ENCODE measurements around the gene PARVB. TPM values are rescaled to one million over a fixed set of nuclear protein-coding genes. Genes with fewer than 3 reads are reported as not detected.

PARVB gene
- polyA plus RNA-seq, 1 donor (not counting 4 experiments of a cell fraction or from before 2014, with no cell fraction given) = 10.5 TPM

DNA sequence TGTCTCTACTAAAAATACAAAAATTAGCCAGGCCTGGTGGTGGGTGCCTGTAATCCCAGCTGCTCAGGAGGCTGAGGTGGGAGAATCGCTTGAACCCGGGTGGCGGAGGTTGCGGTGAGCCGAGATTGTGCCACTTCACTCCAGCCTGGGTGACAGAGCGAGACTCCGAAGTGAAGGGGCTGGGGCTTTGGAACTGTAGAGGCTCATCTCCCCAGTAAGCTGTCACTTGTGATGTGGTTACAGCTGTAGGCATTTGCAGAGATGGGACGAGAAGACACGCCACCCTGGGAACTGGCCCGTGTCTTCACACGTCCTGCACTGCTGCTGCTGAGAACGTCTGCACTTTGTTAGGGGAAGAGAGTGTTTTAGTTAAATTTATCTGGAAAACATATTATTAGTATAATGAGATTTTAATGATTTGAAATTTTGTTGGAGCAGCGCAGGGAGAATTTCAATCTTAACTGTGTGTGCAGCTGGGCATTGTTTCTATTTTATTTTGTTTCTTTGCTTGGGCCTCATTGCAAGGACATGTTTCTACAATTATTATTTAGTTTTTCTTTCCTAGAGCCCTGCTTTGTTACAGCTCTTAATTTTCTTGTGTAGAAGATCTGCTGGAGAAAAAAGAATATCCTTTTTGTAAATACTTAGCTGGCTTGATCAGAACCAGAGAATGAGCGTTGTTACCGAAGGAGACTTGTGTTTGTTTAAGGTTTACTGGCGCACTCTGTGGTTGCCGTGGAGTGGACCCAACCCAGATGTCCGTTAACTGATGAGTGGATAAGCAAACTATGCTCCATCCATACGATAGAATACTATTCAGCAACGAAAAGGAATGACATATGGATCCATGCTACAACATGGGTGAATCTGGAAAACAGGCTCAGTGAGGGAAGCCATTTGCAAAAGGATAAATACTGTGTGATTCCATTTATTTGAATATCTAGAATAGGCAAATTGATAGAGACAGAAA lies 18.4 kb downstream of the PARVB start:
- TF ChIP-seq CTCF (optimal IDR thresholded peaks at IDR 0.05 in 1 of 3, IDR thresholded peaks at IDR 0.05 in 1 of 3, conservative IDR thresholded peaks at IDR 0.05 in 1 of 3; ENCODE audit: extremely low read depth in 1 of 3, insufficient read depth in 2 of 3, low read length in 3 of 3) (no peak), EZH2 (IDR thresholded peaks at IDR 0.05; ENCODE audit: low read length) (no peak)
- Histone ChIP-seq H3K79me2 (ENCODE audit: control insufficient read depth, insufficient read depth, low read length) (no peaks in the 10 kb centered on the region), H3K27ac (ENCODE audit: control insufficient read depth, insufficient read depth, low read length) (no peak overlapping the region), H3K36me3 (ENCODE audit: control insufficient read depth in 2 of 2, extremely low read depth in 1 of 2, insufficient read depth in 2 of 2, low read length in 2 of 2) (no peaks in the 10 kb centered on the region), H3K9me3 (ENCODE audit: control insufficient read depth, low read depth, low read length) (no peaks in the 10 kb centered on the region), H3K9me1 (ENCODE audit: control insufficient read depth, extremely low read depth, insufficient read depth, low read length) (no peaks in the 10 kb centered on the region), H2AFZ (ENCODE audit: control insufficient read depth, low read length) (no peak overlapping the region), H4K20me1 (ENCODE audit: control insufficient read depth, extremely low read depth, insufficient read depth, low read length) (no peaks in the 10 kb centered on the region), H3K9ac (ENCODE audit: control insufficient read depth, extremely low read depth, insufficient read depth, low read length) (no peak overlapping the region), H3K4me1 (ENCODE audit: control insufficient read depth, extremely low read depth, insufficient read depth, low read length) (peaks cover 7% of the 10 kb centered on the region), H3K4me3 (ENCODE audit: control insufficient read depth in 2 of 3, extremely low read depth in 1 of 3, insufficient read depth in 2 of 3, low read depth in 1 of 3, low read length in 3 of 3) (no peak overlapping the region), H3K27me3 (ENCODE audit: control insufficient read depth, extremely low read depth, insufficient read depth, low read length) (no peaks in the 10 kb centered on the region), H3K4me2 (ENCODE audit: control insufficient read depth, extremely low read depth, insufficient read depth, low read depth, low read length) (no peak overlapping the region)
- FAIRE-seq = no peak
- dilution Hi-C loops (cut with MboI; ENCODE audit: extremely low pct_ligation_motif_present, low sequenced_read_pairs) = no loop called here
- no peak for DNase-seq (ENCODE audit: low read depth, low spot score)

DNA sequence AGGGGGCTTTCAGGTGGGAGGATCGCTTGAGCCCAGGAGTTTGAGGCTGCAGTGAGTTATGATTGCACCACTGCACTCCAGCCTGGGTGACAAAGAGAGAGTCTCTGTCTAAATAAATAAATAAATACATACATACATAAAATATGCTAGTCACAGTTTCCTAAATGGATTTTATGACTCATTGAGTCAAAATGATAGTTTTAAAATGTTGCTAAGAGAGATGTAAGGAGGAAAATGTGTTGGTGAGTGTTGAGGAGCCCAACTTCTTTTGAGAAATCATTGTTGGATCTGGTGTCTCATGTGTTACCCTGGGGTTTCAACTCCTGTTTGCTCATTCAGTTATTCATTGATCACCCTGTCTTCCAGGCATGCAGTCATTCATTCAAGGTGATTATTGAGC lies 21.0 kb downstream of the PARVB start:
- Histone ChIP-seq H3K27ac (ENCODE audit: control insufficient read depth, insufficient read depth, low read length) (no peak overlapping the region), H3K9ac (ENCODE audit: control insufficient read depth, extremely low read depth, insufficient read depth, low read length) (no peak overlapping the region), H3K9me3 (ENCODE audit: control insufficient read depth, low read depth, low read length) (no peaks in the 10 kb centered on the region), H3K27me3 (ENCODE audit: control insufficient read depth, extremely low read depth, insufficient read depth, low read length) (no peaks in the 10 kb centered on the region), H3K4me2 (ENCODE audit: control insufficient read depth, extremely low read depth, insufficient read depth, low read depth, low read length) (no peak overlapping the region), H3K4me3 (ENCODE audit: control insufficient read depth in 2 of 3, extremely low read depth in 1 of 3, insufficient read depth in 2 of 3, low read depth in 1 of 3, low read length in 3 of 3) (no peak overlapping the region), H3K4me1 (ENCODE audit: control insufficient read depth, extremely low read depth, insufficient read depth, low read length) (no peaks in the 10 kb centered on the region), H3K36me3 (ENCODE audit: control insufficient read depth in 2 of 2, extremely low read depth in 1 of 2, insufficient read depth in 2 of 2, low read length in 2 of 2) (no peaks in the 10 kb centered on the region), H3K79me2 (ENCODE audit: control insufficient read depth, insufficient read depth, low read length) (no peaks in the 10 kb centered on the region), H4K20me1 (ENCODE audit: control insufficient read depth, extremely low read depth, insufficient read depth, low read length) (no peaks in the 10 kb centered on the region), H3K9me1 (ENCODE audit: control insufficient read depth, extremely low read depth, insufficient read depth, low read length) (no peaks in the 10 kb centered on the region), H2AFZ (ENCODE audit: control insufficient read depth, low read length) (no peak overlapping the region)
- FAIRE-seq (no peak), DNase-seq (ENCODE audit: low read depth, low spot score) (no peak)
- dilution Hi-C loops (cut with MboI; ENCODE audit: extremely low pct_ligation_motif_present, low sequenced_read_pairs) = no loop called here
- TF ChIP-seq CTCF (optimal IDR thresholded peaks at IDR 0.05 in 1 of 3, IDR thresholded peaks at IDR 0.05 in 1 of 3, conservative IDR thresholded peaks at IDR 0.05 in 1 of 3; ENCODE audit: extremely low read depth in 1 of 3, insufficient read depth in 2 of 3, low read length in 3 of 3) (no peak), EZH2 (IDR thresholded peaks at IDR 0.05; ENCODE audit: low read length) (no peak)
